HG03039 (cell line): Measurements from ENCODE around the gene IL24.
"Not testable (repeated sequence)": the region's sequence is repeated elsewhere in the genome, so short reads cannot be mapped to it uniquely, and the experiment has no call there.

Experiments
- ATAC-seq: cut with Tn5 transposase; IDR thresholded peaks from one replicate; pipeline ENCODE4 v1.9.1; 2021; ENCODE audit warnings: mild to moderate bottlenecking, moderate library complexity; ENCODE audit not compliant: unreplicated experiment

Gene IL24

GRCh38 chr1:206897175-206897574 lies at the start of gene IL24:
Gene IL24, plus strand, starts transcription at chr1:206897443. Its CDS starts 390 bp downstream, at chr1:206897833.
- no peak for ATAC-seq

- no peak for ATAC-seq
Observed at GRCh38 chr1:206847946-206848345, 49.3 kb upstream of the IL24 start.

- ATAC-seq, result no peak
Observed at GRCh38 chr1:206850401-206850800, 46.8 kb upstream of the IL24 start.

GRCh38 chr1:206851341-206852010 lies 45.8 kb upstream of the IL24 start:
- ATAC-seq, result no peak

GRCh38 chr1:206852662-206853061 lies 44.6 kb upstream of the IL24 start:
- not testable (repeated sequence) for ATAC-seq

GRCh38 chr1:206853696-206854095 lies 43.5 kb upstream of the IL24 start:
- not testable (repeated sequence) for ATAC-seq

- no peak for ATAC-seq
Observed at GRCh38 chr1:206854401-206855129, 42.7 kb upstream of the IL24 start.

- no peak for ATAC-seq
Observed at GRCh38 chr1:206855859-206856258, 41.4 kb upstream of the IL24 start.

- ATAC-seq, result no peak
Observed at GRCh38 chr1:206856674-206857464, 40.4 kb upstream of the IL24 start.

- ATAC-seq, result no peak
Observed at GRCh38 chr1:206859082-206859521, 38.1 kb upstream of the IL24 start.

GRCh38 chr1:206860165-206860564 lies 37.1 kb upstream of the IL24 start:
- no peak for ATAC-seq

- no peak for ATAC-seq
Observed at GRCh38 chr1:206863266-206863665, 34.0 kb upstream of the IL24 start.

- no peak for ATAC-seq
Observed at GRCh38 chr1:206864939-206865671, 32.1 kb upstream of the IL24 start, which contains the start of gene IL20. Gene IL20, plus strand, starts transcription at chr1:206865623. Its CDS starts 230 bp downstream, at chr1:206865853.

GRCh38 chr1:206866062-206866461 lies 31.2 kb upstream of the IL24 start:
- ATAC-seq, result no peak

GRCh38 chr1:206867239-206867638 lies 30.0 kb upstream of the IL24 start:
- no peak for ATAC-seq

- no peak for ATAC-seq
Observed at GRCh38 chr1:206867716-206868115, 29.5 kb upstream of the IL24 start.

GRCh38 chr1:206868264-206868663 lies 29.0 kb upstream of the IL24 start:
- no peak for ATAC-seq

GRCh38 chr1:206872139-206872538 lies 25.1 kb upstream of the IL24 start:
- ATAC-seq, result no peak

GRCh38 chr1:206873603-206874188 lies 23.5 kb upstream of the IL24 start:
- ATAC-seq, result no peak

- no peak for ATAC-seq
Observed at GRCh38 chr1:206875752-206876377, 21.4 kb upstream of the IL24 start.
